LNCaP clone FGC (cell line): ENCODE measurements around the gene NMRK1.

Source experiments
- DNase-seq: peaks from one replicate; pipeline ENCODE4 v3.0.0-alpha.2; 2011; ENCODE audit warnings: low read depth
- H3K4me3 ChIP-seq: 2 replicates; pipeline ENCODE4 v1.5.1; 2011; ENCODE audit warnings: mild to moderate bottlenecking, low read depth, low read length, control low read depth
- CTCF ChIP-seq: IDR thresholded peaks from 2 replicates; pipeline ENCODE4 v1.5.1; 2012; ENCODE audit warnings: mild to moderate bottlenecking; ENCODE audit not compliant: control insufficient read depth, insufficient read depth; ENCODE audit errors: extremely low read depth

Gene NMRK1

DNA sequence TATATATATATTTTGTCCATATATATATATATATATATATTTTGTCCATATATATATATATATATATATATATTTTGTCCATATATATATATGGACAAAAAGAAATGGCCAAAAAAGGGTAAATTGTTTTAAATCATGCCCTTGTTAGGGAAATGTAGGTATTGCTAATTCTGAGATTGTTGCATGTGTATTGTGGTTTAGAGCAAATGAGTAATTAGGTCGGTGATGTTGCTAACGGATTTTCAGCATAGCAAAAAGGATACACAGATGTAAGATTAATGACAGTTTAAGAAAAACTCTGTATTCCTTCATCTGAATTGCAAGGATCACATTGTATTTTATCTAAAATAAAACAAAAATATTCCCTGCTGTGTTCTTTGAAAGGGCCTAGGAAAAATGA, 40.6 kb upstream of the NMRK1 start:
- TF ChIP-seq CTCF: no peak
- no peak overlapping the region for H3K4me3 ChIP-seq
- DNase-seq: no peak

GRCh38 chr9:75123696-75124095, 35.7 kb upstream of the NMRK1 start:
- no peak for TF ChIP-seq CTCF
- no peak overlapping the region for H3K4me3 ChIP-seq

DNA sequence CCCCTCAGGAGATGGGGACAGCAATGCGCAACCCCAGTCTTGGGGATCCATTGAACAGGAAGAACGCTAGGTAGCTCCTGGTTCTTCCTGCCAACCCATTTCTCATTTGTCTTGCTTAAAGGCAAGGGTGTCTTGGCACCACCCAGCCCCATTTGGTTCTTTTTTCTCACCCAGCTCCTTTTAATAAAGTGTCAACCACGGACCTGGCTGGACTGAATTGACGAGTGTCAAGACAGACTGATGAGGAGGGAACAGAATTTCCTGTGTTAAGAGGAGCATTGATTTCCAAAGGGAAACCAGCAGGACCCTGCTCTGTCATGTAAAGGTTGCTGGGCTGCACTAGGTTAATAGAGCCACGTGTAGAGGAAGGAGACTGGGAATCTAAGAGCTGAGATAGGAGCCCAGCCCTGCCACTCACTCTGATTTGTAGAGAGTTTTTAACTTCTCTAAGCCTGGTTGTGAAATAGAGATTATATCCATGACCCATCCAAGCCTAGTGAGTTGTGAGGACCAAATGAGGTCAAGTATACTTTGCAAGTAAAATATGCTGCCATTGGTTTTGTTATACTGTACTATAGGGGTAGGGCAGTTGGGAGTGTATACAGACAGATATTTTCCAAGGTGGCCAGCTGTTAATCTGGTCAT, 34.1 kb upstream of the NMRK1 start:
- no peak for TF ChIP-seq CTCF
- no peak for DNase-seq
- no peak overlapping the region for H3K4me3 ChIP-seq

More at GRCh38 chr9:75123696-75124095, 35.7 kb upstream of the NMRK1 start:
- no peak for DNase-seq

DNA sequence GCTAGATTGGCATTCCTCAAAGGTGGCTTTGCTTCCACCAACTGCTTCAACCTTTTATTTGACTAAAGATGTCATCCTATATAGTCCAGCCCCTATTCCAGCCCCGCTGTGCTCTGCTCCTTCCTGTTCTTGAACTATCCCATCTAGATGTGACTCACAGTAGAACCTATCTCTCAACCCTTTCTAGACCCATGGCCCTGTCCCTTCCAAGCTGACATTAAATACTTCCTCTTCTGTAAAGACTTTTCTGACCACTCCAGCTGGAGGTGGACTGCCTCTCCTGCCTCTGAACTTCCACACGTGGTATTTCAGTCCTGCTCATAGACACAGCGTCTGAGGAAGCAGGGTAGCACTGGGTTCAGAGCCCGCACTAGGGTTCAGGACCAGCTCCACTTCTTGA, 32.7 kb upstream of the NMRK1 start:
- H3K4me3 ChIP-seq: no peak overlapping the region
- TF ChIP-seq CTCF: no peak
- no peak for DNase-seq

GRCh38 chr9:75117564-75117963, 29.6 kb upstream of the NMRK1 start:
- no peak overlapping the region for H3K4me3 ChIP-seq
- no peak for TF ChIP-seq CTCF
- no peak for DNase-seq

DNA sequence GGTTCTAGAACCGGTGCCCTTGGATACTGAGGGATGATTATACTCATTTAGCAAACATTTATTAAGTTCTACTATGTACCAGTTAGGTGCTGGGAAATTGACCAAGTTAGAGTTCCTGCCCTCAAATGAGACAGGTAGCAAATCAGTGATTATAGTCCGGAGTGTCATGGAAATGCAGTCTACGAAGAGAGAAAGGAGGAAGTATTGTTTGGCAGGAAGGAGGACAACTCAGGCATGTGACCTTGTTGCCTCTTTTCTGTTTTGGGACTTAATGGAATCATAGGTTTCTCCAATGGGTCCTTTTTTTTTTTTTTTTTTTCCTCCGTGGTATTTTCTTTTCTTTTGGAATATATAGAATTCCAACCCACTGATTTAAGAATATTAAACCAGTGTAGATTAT, 28.4 kb upstream of the NMRK1 start:
- DNase-seq: no peak
- H3K4me3 ChIP-seq: no peak overlapping the region
- TF ChIP-seq CTCF: no peak

GRCh38 chr9:75112789-75113188, 24.8 kb upstream of the NMRK1 start:
- no peak for TF ChIP-seq CTCF
- no peak for DNase-seq
- no peak overlapping the region for H3K4me3 ChIP-seq
